Measurements from ENCODE around the gene PRKD3.
A peak's percentile ranks its signal among the peaks of the same experiment; 100 is the strongest.

PRKD3 gene

DNA sequence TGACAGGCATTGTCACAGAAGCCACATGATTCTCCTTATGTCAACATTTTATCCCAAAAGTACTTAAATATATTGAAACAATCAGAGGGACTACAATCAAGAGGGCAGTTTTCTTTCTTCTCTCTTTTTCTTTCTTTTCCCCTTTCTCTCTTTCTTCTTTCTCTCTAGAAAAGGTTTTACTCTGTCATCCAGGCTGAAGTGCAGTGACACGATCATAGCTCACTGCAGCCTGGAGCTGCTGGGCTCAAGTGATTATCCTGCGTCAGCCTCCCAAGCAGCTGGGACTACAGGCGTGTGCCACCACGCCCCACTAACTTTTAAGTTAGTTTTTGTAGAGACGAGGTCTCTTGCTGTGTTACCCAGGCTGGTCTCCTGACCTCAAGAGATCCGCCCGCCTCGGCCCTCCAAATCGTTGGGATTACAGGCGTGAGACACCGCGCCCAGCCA lies 1.0 kb upstream of the PRKD3 start:
- Histone ChIP-seq H3K9me3 (ENCODE audit: control insufficient read depth, insufficient read depth, low read length) (no peaks in the 10 kb centered on the region), H3K4me3 (ENCODE audit: low read depth, low read length) (peak overlapping the region; percentile 90; the same call in 1 of the 2 replicates), H3K4me1 (ENCODE audit: control insufficient read depth, insufficient read depth, low read length) (peaks cover 20% of the 10 kb centered on the region; the same call in 1 of the 2 replicates), H3K9ac (ENCODE audit: low read depth, low read length) (no peak overlapping the region), H3K27me3 (ENCODE audit: control insufficient read depth, insufficient read depth, low read length) (peaks cover 20% of the 10 kb centered on the region), H3K27ac (ENCODE audit: low read depth, low read length) (no peak overlapping the region), H3K36me3 (ENCODE audit: control insufficient read depth, insufficient read depth, low read length) (peaks cover 17% of the 10 kb centered on the region)

DNA sequence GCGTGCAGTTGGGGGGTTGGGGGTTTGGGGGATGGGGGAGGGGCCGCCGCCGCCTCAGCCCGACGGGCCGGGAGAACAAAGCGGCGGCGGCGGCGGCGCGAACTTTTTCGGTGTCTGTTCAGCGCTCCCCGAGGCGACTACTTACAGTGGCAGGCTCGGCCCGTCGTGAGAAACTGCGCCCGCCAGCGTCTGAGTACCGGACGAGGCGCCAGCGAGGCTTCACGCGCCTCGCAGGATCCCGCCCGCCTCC lies 172 bp downstream of the PRKD3 start:
- Histone ChIP-seq H3K9ac (ENCODE audit: low read depth, low read length) (peak overlapping the region; percentile 76; the same call in 1 of the 2 replicates), H3K27ac (ENCODE audit: low read depth, low read length) (peak overlapping the region; percentile 93), H3K4me1 (ENCODE audit: control insufficient read depth, insufficient read depth, low read length) (peaks cover 20% of the 10 kb centered on the region; the same call in 1 of the 2 replicates), H3K4me3 (ENCODE audit: low read depth, low read length) (peak overlapping the region; percentile 90; the same call in 1 of the 2 replicates), H3K27me3 (ENCODE audit: control insufficient read depth, insufficient read depth, low read length) (peaks cover 20% of the 10 kb centered on the region), H3K36me3 (ENCODE audit: control insufficient read depth, insufficient read depth, low read length) (peaks cover 17% of the 10 kb centered on the region), H3K9me3 (ENCODE audit: control insufficient read depth, insufficient read depth, low read length) (no peaks in the 10 kb centered on the region)

DNA sequence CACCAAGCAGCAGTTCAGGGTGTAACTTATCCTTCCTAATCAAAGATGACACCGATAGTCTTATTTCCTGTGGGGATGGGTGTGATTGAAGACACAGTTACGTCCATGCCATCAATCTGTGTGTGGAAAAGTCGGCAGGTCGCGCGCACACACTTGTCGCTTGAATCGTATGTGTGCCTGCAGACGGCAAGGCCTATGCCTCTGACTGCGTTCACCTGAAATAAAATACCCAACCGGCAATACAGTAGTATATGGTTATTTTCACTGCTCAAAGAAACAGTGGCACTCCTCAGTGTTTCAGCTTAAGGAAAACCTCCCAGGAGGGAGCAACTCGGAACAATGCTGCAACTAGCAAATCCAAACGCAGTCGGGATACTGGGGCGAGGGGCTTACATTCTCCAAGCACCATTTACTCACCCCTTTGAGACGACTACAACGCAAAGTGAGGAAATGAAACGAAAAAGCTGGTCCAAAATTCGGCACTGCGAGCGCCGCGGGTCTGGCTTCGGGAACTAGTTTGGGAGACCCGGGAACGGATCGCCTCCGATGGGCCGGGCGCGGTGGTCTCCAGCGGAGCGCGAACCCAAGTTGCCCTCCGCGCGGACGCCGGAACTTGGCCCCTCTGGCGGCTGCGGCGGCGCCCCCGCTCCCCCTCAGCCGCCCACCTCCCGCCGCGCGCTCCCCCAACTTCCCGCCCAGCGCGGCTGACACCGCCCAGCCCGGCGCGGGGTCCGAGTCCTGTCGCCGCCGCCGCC lies 675 bp downstream of the PRKD3 start:
- peak overlapping the region; percentile 93 for H3K27ac ChIP-seq (ENCODE audit: low read depth, low read length)
- H3K36me3 ChIP-seq (ENCODE audit: control insufficient read depth, insufficient read depth, low read length), result peaks cover 17% of the 10 kb centered on the region
- no peaks in the 10 kb centered on the region for H3K9me3 ChIP-seq (ENCODE audit: control insufficient read depth, insufficient read depth, low read length)
- H3K4me1 ChIP-seq (ENCODE audit: control insufficient read depth, insufficient read depth, low read length), result peaks cover 21% of the 10 kb centered on the region; the same call in 1 of the 2 replicates
- H3K27me3 ChIP-seq (ENCODE audit: control insufficient read depth, insufficient read depth, low read length), result peaks cover 20% of the 10 kb centered on the region
- peak overlapping the region; percentile 90 for H3K4me3 ChIP-seq (ENCODE audit: low read depth, low read length)
- H3K9ac ChIP-seq (ENCODE audit: low read depth, low read length), result peak overlapping the region; percentile 86

DNA sequence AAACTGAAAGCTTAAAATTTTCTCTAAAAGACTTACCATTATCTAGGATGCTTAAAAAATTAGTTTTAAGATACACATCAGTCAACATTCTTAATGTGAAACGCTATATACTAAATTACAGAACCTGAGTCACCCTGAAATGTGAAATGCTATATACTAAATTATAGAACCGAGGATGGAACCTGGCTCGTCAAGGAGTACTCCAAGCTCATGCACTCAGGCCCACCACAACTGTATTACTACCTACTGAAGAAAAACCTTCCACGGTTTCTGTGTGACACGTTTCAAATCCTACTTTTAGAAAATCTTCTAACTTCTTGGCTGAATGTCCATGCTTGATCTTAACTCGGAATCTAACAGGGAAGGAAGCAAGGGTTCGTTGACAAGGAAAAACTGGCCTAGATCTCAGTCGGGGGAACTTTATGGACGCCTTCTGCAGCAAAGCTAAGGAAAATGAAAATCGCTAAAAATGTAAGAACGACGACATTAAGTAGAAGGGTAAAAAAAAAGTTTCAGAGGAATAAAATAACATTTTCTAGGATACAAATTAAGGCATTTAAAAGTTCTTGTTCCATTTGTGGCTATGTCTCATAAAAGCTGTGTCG lies 1.4 kb downstream of the PRKD3 start:
- H3K36me3 ChIP-seq (ENCODE audit: control insufficient read depth, insufficient read depth, low read length), result peaks cover 19% of the 10 kb centered on the region
- no peaks in the 10 kb centered on the region for H3K9me3 ChIP-seq (ENCODE audit: control insufficient read depth, insufficient read depth, low read length)
- peak overlapping the region; percentile 86 for H3K9ac ChIP-seq (ENCODE audit: low read depth, low read length)
- H3K4me3 ChIP-seq (ENCODE audit: low read depth, low read length), result peak overlapping the region; percentile 90
- no peak overlapping the region for H3K27ac ChIP-seq (ENCODE audit: low read depth, low read length)
- peaks cover 20% of the 10 kb centered on the region for H3K27me3 ChIP-seq (ENCODE audit: control insufficient read depth, insufficient read depth, low read length)
- peaks cover 28% of the 10 kb centered on the region for H3K4me1 ChIP-seq (ENCODE audit: control insufficient read depth, insufficient read depth, low read length)

DNA sequence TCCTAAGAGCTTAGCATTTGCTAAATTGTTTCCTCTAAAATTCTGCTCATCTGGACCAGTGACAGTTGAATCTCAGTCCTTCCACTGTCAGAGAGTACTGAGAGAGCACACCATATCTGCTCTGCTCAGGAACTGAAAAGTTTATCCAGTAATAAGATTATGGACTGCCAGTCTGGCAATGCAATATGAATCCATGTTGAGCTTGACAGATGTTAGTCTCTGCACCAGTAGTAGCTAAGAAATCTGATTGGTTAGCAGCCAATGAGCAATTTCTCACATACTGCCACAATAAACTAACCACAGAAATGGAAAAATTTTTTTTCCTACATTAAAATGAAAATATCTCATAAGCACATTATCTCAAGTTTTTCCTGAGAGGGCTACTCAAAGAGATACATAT lies 2.3 kb downstream of the PRKD3 start:
- peaks cover 21% of the 10 kb centered on the region for H3K36me3 ChIP-seq (ENCODE audit: control insufficient read depth, insufficient read depth, low read length)
- H3K4me3 ChIP-seq (ENCODE audit: low read depth, low read length), result no peak overlapping the region; the same call in 1 of the 2 replicates
- H3K27ac ChIP-seq (ENCODE audit: low read depth, low read length), result no peak overlapping the region
- no peak overlapping the region for H3K9ac ChIP-seq (ENCODE audit: low read depth, low read length)
- peaks cover 20% of the 10 kb centered on the region for H3K27me3 ChIP-seq (ENCODE audit: control insufficient read depth, insufficient read depth, low read length)
- H3K9me3 ChIP-seq (ENCODE audit: control insufficient read depth, insufficient read depth, low read length), result no peaks in the 10 kb centered on the region
- peaks cover 34% of the 10 kb centered on the region for H3K4me1 ChIP-seq (ENCODE audit: control insufficient read depth, insufficient read depth, low read length)

DNA sequence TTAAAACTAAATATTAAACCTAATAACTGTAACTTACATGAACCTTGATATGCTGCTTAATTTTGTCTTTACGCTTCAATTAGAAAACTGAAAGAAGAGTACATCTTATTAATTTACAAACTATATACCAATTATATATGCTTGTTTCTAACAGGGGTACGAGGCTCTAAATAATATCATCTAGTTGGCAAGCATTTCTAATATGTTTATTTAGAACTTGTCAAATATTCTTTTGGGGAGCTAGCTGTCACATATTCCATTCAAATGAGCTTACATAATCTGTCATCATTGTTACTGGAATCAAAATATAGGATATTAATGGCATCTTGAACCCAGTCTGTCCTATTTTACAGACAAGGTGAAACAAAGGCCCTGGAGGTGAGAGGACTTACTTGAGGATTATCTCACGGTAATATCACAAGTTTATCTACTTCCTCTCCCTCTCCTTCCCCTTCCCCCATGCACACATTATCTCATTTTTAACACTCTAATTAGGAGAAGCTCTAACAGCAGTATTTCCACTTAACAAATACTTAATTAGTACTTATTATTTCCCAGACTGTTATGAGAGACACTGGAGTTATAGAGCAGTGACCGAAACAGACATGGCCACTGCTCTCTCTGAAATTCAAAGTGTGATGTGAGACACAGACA lies 3.5 kb downstream of the PRKD3 start:
- H3K27ac ChIP-seq (ENCODE audit: low read depth, low read length), result no peak overlapping the region
- H3K4me3 ChIP-seq (ENCODE audit: low read depth, low read length), result no peak overlapping the region
- peaks cover 24% of the 10 kb centered on the region for H3K36me3 ChIP-seq (ENCODE audit: control insufficient read depth, insufficient read depth, low read length)
- H3K9ac ChIP-seq (ENCODE audit: low read depth, low read length), result no peak overlapping the region
- peaks cover 14% of the 10 kb centered on the region for H3K27me3 ChIP-seq (ENCODE audit: control insufficient read depth, insufficient read depth, low read length)
- peaks cover 42% of the 10 kb centered on the region for H3K4me1 ChIP-seq (ENCODE audit: control insufficient read depth, insufficient read depth, low read length)
- no peaks in the 10 kb centered on the region for H3K9me3 ChIP-seq (ENCODE audit: control insufficient read depth, insufficient read depth, low read length)

DNA sequence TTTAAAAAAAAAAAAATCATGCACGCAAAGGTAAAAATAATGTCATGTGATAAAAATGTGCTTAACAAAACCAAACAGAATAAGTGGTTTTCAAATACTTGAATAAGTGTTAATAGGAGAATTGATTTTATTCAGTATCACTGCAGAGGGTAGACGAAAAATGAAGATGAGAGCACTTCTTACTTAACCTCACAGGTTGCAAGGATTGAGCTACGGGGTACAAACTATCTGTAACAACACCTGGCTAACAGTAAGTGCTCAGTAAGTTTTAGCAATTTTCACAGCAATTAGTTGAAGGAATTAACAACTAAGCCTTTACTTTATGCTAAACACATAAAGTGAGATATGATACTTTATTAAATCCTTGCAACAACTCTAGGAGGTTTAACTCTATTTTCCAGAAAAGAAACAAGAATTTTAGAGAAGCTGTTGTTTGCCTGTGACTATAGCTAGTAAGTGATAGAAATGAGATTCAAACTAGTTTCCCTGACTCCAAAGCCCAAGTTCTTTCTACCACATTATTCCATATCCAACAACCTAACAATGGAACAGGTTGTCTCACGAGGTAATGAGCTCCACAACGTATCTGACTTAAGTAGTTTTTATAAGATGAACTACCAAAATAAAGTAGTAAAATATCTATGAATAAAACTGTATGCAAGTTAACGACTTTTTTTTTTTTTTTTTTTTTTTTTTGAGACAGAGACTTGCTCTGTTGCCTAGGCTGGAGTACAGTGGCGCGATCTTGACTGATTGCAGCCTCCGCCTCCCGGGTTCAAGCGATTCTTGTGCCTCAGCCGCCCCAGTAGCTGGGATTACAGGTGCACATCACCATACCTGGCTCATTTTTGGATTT lies 4.7 kb downstream of the PRKD3 start:
- Histone ChIP-seq H3K36me3 (ENCODE audit: control insufficient read depth, insufficient read depth, low read length) (peaks cover 26% of the 10 kb centered on the region), H3K4me1 (ENCODE audit: control insufficient read depth, insufficient read depth, low read length) (peaks cover 38% of the 10 kb centered on the region), H3K9ac (ENCODE audit: low read depth, low read length) (no peak overlapping the region), H3K27me3 (ENCODE audit: control insufficient read depth, insufficient read depth, low read length) (peaks cover 2% of the 10 kb centered on the region), H3K9me3 (ENCODE audit: control insufficient read depth, insufficient read depth, low read length) (no peaks in the 10 kb centered on the region), H3K4me3 (ENCODE audit: low read depth, low read length) (no peak overlapping the region), H3K27ac (ENCODE audit: low read depth, low read length) (no peak overlapping the region)

DNA sequence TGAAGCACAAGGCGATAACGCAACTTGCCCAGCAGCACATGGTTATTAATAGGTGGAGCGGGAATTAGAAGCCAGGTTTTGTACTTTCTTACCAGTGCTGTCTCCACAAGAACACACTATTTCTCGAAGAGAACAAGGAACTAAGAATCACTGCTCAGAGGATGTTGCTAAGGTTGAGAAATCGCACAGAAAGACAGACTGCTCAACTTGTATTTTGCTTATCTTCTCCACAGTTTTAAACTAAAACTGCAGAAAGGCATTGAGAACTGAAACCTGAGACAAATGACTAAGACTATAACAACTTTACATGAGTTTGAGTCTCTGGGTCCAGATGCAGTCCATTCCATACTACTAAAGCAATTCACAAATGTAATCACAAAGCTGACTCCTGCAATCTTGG lies 6.2 kb downstream of the PRKD3 start:
- H3K4me1 ChIP-seq (ENCODE audit: control insufficient read depth, insufficient read depth, low read length), result peaks cover 37% of the 10 kb centered on the region
- H3K27me3 ChIP-seq (ENCODE audit: control insufficient read depth, insufficient read depth, low read length), result no peaks in the 10 kb centered on the region
- H3K27ac ChIP-seq (ENCODE audit: low read depth, low read length), result no peak overlapping the region
- H3K9ac ChIP-seq (ENCODE audit: low read depth, low read length), result no peak overlapping the region
- no peak overlapping the region for H3K4me3 ChIP-seq (ENCODE audit: low read depth, low read length)
- H3K9me3 ChIP-seq (ENCODE audit: control insufficient read depth, insufficient read depth, low read length), result no peaks in the 10 kb centered on the region
- H3K36me3 ChIP-seq (ENCODE audit: control insufficient read depth, insufficient read depth, low read length), result peaks cover 26% of the 10 kb centered on the region

DNA sequence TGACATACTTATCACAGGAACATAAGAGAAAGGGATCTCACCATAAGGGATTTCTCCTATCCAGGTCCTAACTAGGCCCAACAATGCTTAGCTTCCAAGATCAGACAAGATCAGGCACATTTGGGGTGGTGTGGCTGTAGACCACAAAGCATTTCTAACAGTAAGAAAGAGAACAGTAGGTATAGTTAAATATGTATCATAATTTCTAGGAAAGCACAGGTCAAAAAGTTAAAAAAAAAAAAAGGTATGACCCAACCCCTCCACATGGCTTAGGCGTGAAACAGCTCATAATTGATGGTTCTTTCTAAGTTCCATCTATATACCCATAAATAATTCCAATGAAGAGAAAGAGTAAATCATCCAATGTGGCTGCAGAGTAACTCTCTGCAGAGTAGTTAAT lies 6.9 kb downstream of the PRKD3 start:
- Histone ChIP-seq H3K27ac (ENCODE audit: low read depth, low read length) (no peak overlapping the region), H3K36me3 (ENCODE audit: control insufficient read depth, insufficient read depth, low read length) (peaks cover 26% of the 10 kb centered on the region), H3K4me3 (ENCODE audit: low read depth, low read length) (no peak overlapping the region), H3K27me3 (ENCODE audit: control insufficient read depth, insufficient read depth, low read length) (no peaks in the 10 kb centered on the region), H3K9ac (ENCODE audit: low read depth, low read length) (no peak overlapping the region), H3K9me3 (ENCODE audit: control insufficient read depth, insufficient read depth, low read length) (no peaks in the 10 kb centered on the region), H3K4me1 (ENCODE audit: control insufficient read depth, insufficient read depth, low read length) (peaks cover 33% of the 10 kb centered on the region)

DNA sequence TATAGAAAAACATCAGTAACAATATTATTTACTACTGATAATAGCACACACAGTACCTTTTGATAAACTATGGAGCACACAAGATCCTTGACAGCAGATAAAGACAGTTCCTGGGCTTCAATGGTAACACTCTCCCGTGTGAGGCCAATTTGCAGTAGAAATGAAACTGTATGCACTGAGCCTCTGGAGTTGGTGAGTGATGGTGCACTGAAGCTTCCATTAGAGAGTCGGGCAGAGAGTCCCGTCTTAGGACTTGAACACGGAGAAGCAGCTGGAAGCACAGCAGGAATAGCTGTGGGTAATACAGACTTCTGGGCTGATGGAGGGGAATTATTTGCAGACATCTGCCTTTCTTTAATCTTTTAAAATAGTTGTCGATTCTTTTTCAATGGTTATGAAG lies 8.5 kb downstream of the PRKD3 start:
- Histone ChIP-seq H3K4me1 (ENCODE audit: control insufficient read depth, insufficient read depth, low read length) (peaks cover 23% of the 10 kb centered on the region), H3K9me3 (ENCODE audit: control insufficient read depth, insufficient read depth, low read length) (no peaks in the 10 kb centered on the region), H3K27me3 (ENCODE audit: control insufficient read depth, insufficient read depth, low read length) (no peaks in the 10 kb centered on the region), H3K4me3 (ENCODE audit: low read depth, low read length) (no peak overlapping the region), H3K9ac (ENCODE audit: low read depth, low read length) (no peak overlapping the region), H3K36me3 (ENCODE audit: control insufficient read depth, insufficient read depth, low read length) (peaks cover 13% of the 10 kb centered on the region), H3K27ac (ENCODE audit: low read depth, low read length) (no peak overlapping the region)

Data from HUES48 (cell line).